Activated CD8-positive, alpha-beta memory T cell treated with anti-CD3 and anti-CD28 coated beads for 24 hours (primary cell): Measurements from ENCODE around the gene FTO.

Source experiments
- DNase-seq: peaks from one replicate; pipeline ENCODE4 v3.0.0-alpha.2; 2020

Gene FTO

DNA sequence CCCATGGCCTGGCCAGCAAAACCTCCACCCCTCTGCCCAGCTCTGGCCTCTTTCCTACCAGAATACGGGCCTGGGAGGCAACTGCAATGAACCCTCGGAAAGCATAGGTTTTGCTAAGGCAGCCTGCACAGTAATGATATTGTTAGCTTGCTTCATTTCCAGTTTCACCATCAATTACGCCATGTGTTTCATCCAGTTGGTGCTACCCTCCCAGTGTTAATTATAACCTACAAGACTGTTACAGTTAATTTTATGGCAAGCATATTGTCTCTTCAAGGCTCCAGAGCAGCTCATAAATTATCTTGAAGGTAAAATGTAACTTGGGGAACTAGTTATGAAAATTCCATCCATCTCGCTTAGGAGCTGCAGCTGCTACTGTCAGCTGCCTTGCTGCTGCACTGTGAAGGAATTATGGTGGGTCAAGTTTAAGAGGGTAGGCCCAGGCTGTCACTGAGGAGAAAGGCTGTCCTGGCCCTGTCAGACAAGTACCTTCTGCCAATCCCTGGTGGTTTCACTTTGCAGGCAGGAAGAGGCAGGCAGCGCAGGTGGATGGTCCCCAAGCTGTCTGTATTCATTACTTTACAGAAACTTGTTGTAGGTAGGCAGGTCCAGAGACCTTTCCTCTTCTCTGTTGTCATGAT, 242.9 kb downstream of the FTO start:
- DNase-seq, result no peak

DNA sequence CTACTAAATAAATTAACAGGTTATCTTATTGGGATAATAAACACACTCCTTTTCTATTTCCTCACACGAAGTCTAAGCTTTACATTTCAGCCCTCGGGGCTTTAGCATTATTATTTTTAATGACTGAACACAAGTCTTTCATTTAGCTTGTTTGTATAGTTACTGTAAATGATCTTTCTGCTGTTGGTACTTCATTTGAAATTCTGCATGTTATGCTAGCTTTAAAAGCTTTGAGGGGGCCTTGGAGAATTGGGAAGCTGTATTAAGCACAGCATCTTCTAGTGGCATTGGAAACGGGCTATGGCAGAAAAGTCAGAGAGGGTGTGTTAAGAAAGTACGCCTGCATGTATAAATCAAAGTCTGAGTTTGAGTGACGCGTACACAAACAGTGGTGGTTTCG, 243.7 kb downstream of the FTO start:
- no peak for DNase-seq

DNA sequence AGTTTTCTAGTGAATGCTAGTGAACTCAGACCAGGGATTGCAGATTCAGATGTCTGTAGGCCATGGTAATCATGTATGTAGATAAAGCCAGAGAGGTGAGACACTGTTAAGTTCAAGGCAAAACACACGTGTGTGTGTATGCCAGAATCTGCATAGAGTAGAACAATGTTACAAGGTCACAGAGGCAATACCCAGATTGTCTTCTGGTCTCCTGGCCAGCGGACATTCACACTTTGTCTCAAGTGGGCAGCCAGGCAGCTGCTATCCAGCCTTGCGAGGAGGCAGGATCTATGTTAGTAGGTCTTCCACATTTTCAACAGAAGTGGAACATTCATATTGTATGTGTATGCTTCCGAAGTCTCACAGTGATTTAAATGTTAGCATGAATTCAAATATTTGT, 244.4 kb downstream of the FTO start:
- DNase-seq, result no peak

DNA sequence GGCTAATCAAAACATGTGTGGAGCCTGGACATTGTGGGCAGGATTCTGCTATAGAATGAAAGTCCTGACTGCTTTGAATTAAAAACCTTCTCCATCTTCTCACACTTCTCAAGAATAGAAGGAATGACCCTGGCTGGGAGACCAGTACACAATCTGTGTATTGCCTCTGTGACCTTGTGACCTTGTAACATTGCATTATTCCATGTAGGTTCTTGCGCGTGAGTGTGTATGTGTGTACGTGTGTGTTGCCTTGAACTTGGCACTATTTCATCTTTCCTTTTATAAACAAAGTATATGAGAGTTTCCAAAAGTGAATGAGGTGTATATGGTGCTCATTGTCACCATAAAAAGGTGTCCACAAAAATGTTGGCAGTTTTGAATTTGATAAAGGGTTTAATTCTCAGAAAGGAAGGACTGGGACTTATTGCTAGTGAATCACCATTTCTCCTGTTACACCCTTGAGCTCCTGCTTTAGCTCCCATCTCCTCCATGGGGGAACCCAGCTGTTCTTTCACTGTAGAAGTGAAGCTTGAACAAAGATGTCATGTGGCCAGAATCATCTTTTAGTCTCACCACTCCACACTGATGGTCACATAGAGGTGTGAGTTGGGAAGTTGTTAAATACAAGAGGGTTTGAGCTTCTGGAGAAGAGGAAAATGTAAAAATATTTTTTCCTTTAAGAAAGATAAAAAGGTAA, 244.9 kb downstream of the FTO start:
- no peak for DNase-seq

DNA sequence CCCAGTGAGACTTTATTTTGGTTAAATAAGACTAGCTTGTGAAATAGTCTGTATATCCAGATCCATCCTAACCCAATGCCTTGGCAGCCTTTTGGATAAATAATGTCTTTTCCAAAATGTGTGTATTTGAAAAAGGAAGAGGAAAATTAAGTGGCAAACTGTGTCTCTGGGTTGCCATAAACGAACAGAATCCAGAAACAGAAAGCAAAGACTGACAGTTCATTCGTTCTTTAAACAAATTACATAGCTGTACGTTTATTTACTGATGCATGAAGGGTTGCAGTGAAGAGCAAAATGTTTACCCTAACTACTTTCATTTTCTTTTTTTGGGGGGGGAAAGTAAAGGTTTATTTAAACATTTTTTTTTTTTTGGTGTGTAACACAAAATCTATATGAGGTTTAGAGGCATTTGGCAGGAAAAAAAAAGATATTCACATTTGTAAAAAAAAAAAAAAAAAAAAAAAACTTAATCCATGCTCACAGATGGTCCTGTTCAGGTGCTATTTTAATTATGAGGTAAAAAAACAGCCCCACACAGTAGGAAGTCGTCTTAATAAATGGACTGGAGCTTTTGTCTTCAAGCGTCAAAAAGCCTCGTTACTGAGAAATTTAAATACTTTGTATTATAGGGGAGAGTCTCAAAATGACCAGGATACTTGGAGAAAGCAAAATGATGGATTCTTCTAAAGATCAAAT, 245.9 kb downstream of the FTO start:
- DNase-seq, result no peak

DNA sequence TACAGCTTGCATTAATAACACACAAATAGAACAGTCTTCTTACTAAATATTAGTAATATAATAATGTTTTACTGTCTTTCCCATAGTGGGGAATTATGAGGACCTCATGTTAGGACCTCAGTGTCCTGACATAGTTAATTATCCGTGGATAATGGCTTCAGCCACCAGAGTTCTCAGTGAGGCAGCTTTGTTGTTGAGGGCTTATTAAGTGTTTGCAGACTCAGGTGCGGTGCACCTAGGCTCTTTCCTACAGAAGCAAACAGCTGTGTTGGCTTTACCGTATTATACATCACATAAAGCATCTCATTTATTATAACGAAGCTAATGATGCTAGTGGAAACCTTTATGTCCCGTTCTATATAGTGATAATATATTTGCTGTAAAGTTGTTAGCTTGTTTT, 246.7 kb downstream of the FTO start:
- no peak for DNase-seq

DNA sequence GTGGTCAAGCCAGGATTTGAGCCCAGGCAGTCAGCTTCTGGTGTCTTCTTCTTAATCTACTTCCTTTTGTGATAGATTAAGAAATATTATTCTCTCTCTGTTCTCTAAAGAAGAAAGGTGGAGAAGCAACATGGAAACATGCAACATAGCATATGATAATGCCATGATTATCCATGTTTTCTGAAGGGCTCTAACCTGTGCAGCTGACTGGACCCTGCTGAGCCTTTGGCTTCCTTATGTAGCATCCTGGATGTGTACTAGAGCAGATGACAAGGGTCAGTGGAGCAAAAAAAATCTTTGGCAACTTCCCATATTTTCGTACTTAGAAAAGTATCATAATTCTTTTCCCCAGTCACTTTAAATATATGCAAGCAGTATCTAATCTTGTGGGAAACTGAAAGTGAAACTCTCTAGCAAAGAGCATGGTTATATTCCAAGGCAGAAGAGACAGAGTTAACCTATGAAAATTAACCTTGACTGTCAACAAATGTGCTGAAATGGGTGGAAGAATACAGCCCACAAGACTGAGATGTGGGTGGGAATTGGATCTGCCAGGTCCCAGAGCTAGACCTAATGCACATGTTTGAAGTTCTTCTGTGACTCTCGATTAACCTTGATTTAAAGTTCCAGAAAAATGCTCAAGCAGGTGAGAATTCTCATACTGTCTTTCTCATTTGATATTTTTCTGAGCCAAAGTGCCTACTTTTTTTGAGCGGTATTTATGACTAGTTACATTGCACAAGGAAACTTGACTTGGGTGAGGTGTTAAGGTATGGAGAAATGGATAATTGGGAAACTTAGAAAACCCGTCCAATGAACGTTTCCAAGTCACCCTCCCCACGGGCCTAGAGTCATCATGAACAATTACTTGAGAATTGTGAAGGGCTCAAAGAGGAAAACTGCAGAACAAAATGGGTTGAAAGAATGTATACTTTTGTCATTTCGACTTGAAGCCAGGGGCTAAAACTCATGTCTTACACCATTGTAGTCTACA, 248.6 kb downstream of the FTO start:
- DNase-seq, result no peak

DNA sequence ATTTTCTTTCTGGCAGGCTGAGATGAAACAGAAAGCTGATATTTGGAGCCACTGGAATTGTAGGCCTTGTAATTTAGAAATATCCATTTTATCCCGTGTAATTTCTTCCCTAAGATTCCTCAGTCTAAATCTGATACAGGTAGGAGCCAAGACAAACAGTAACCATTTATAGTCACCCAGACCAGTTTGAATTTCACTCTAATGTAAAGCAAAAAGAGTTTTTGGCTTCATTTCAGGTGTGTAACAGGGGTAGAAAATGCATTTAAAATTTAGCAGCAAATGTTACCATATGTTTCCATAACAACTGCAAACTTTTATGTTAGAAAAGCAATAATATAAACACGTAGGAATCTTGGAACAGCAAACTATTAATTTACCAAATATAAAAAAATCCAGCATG, 249.4 kb downstream of the FTO start:
- DNase-seq, result no peak

DNA sequence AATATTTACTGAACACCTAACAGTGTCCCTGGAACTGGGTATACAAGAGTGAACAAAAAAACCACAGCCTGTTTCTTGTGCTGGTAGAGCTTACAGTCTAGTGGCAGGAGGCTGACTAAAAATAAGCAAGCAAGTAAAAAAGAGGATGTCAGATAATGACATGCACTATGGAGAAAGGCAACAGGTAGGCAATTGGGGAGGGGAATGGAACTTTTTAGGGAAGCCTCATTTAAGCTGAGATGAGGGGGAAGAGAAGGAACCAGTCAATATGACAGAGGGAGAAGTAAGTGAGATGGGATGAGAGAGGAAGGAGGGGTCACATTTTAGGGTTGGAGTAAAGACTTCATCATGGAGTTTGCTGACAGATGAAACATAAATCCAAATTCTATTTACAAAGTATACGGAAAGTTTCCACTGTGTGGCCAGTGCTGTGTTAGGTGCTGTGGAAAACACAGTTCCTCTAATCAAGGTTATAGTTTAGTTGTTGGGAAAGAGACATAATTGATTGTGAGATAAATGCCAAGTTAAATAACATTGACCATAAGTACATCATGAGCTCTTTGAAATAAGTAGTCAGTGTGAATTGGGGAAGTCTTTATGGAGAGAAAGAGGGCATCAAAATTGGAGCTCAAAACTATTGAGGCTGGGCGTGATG, 251.4 kb downstream of the FTO start:
- DNase-seq, result no peak

DNA sequence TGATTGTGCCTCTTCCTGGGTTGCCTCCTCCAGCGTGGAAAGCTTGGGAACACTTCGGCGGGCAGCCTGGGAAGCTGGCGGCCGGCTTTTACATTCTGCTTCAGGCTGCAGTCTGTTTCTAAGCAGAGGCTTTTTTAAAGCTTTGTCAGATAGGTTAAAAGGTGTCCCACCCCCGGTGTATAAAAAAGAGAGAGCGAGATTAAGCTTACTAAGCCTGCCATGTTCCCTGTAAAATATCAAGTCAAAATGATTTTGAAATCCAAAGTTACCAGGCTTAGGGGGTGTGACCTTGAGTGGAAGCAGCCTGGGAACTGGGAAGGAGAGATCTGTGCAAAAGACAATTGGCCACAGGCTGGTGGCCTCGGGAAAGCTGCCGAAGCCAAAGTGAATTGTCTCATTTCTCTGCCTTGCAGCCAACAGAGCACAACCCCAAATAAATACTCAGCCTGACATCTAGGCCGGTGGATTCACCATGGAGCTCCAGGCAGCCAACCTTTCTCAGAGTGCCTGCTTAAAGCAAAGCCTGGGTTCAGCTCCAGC, 254.5 kb downstream of the FTO start:
- DNase-seq, result no peak

DNA sequence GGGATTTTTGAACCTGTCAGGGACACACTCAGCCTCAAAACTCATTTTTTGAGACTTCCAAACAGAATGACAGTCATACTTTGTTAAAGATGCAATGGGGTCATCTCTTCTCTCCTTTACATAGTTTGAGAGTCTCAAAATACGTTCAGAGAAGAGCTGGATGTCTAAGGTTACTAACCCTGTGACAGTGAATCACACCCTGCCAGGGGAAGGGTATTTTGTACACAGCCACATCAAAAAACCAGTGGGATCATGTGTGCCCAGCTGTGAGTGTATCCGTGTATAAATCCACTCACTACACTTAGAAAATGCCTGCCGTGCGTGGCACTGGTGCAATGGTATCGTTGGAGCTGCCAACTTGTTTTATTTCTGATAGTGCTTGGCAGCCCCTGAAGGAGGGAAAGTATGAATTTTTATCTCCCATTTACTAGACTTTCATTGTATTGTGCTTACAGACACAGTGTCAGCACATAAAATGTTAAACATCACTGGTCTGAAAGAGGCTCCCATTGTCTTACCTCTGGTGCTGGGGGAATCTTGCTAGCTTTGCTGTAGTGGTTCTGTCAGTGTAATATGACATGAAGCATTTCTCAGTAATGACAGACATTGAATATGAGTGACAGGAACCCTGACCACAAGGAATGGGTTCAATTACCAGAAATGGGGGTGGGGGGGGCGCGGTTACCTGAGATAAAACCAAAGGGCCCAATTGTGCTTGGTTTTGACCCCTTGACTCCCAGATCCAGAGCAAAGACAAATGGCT, 256.3 kb downstream of the FTO start:
- no peak for DNase-seq

DNA sequence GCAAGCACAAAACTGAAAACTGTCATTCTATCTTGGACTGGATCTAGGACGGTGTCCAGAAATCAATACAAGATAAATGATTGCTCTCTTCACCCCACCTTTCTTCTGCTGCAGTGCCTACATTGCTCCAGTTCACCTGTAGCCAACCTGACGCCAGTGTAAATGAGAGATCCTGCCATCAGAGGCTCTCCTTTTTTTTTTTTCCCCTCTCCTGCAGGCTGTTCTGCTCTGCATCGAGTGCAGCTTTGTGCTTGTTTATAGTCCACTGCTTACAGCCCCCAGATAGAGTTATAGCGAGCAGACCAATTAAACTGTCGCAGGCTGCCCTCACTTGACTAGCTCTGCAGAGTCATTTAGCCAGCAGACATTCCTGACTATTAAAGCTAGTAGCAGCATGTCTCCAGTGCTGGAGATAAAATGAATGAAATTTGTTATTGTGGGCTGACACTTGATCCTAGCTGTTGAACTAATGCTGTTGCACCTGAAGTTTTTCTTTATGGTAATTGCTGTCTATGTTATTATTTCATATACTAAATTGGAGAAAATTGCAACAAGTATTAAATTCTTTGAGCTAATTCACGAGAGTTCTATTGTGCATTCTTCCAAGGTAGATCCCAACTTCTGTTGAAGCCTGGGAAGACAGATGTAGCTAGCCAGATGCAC, 257.1 kb downstream of the FTO start:
- DNase-seq, result no peak

DNA sequence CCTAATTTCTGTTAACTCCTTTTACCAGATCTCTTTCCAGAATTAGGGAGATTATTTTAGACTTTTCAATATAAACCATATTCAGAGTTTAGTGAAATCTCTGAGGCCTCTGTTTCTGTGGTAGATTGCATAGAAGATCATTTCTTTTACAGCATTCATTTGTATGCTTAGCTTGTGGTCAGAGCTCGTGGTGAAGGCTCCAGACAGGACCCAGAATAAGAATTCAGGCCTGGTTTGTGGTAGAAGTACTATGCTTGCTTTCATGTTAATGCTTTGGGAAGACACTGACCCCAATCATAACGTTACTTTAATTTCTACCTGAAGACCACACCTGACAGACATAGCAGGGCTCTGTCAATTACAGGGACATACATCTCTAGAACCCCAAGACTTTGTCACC, 258.1 kb downstream of the FTO start:
- no peak for DNase-seq

DNA sequence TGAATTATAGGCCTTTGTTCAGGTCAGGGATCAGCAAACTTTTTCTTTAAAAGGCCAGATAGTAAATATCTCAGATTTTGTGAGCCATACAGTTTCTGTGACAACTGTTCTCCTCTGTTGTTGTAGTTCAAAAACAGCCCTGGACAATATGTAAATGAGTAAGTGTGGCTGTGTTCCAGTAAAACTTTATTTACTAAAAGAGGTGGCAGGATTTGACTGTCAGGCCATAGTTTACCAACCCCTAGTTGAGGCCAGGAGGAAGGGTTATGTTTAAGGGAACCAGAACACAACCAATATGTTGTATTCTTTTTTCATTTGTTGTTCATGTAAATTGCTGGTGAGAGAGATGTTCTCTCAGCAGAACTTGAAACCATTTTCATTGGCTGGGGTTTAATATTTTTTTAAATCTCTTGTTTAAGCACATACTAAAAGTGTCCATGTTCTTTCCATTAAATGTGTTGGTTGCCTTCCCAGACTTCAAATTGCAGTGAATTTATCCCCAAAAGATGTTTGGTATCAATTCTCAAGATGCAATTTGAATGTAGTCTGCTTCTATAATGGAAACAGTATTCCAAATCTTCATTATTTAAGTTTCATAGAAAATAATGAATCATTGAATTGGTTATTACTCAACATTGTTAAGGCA, 260.3 kb downstream of the FTO start:
- DNase-seq, result no peak

DNA sequence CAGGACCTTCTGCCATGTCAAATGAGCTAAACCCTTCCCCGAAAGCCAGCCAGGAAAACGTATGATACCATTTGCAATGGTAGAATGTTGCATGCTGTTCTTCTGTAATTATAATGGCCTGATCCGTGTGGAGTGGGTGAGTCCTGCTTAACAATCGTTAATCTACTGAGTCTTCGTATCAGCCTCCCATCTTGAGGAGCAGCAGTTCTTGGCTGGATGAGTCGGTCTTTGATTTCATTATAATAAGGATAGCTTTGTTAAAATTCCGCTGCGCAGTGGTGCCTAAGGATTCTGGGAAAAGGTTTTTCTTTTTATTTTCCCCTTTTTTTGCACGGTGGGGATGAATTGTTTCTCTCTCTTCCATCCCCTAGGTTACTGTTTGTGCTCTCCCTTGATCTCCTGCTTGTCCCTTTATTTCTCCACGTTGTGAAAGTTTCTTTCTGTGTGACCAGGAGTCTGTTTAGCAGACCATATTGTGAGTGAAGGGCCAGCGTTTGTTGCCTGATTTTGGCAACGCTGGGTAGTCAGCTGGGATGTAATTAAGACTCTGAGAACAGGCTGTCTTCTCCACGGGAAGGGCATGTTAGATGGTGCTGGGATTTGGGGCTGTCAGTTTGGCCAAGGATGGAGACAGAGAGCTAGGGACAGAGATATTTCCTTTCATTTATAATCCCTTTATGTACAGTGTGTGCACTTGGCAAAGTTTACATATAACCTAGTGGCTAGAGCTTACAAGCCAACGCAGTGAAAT, 263.0 kb downstream of the FTO start:
- no peak for DNase-seq

DNA sequence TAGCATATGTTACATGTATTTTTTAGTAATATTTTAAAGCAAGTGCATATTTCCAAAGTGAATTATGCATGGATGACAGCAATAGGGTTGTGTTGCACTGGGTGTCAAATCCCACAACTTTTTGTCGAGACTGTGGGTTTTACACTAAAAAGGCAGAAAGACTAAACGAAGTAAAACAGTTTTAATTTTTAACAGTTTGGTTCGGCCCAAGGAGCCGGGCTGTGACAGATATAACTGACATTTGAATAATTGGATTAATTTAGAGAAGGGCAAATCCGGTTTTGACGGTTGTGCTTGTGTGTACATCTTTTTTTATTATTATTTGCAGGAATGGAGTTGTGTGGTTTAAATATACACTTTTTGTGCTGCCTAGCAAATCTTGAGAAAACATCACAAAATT, 263.6 kb downstream of the FTO start:
- DNase-seq, result no peak

DNA sequence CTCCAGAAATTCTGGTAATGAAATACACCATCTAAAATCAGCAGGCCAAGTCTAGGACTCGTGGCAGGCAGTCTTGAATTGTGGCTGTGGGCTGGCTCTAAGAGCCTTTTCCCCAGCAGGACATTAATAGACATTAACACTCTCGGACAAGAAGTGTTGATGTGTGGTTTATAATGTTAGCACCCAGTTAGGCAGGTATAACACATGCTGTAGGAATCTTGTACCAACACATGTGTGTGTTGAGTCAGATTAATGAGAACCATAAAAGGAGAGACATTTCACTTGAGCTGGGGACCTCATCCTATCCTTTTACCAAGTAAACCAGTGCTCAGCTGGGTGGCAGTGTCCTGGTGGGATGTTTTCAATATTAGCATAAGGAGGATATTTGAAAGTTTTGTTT, 264.5 kb downstream of the FTO start:
- no peak for DNase-seq

DNA sequence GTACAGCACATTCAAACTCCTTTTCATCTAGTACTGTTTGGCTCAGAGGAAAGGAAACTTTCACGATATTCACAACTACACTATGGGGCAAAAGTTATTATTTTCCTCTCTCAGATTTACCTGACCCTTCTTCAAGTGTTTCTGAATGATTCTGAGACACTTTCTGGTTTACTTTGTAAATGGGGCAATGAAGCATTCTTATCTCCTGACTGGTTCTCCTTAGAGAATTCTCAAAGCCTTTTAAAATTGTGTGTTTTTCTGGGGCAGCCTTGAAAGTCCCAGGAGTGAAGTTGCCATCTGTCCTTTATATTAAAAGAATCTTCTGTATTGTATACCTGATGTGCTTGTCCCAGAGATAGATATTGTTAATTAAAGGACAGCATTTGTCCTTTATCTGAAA, 264.9 kb downstream of the FTO start:
- DNase-seq, result no peak

DNA sequence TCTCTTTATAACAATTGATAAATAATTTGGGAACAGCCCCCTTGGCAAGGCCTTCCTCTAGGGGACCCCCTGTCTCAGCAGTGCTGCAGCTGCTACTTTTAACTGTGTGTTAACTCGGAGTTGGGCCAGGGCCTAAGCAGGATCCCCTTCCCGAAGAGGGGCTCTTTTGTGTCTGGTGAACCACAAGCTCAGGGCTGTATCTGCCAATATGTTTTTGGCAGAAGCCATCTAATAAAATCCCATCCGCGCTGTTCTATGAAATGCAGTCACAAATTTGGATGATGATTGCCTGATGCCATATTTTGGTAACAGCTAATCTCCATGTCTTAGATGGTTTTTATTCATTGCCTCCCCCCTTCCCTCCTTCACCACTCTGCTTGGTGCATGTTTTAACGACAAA, 267.7 kb downstream of the FTO start:
- no peak for DNase-seq

DNA sequence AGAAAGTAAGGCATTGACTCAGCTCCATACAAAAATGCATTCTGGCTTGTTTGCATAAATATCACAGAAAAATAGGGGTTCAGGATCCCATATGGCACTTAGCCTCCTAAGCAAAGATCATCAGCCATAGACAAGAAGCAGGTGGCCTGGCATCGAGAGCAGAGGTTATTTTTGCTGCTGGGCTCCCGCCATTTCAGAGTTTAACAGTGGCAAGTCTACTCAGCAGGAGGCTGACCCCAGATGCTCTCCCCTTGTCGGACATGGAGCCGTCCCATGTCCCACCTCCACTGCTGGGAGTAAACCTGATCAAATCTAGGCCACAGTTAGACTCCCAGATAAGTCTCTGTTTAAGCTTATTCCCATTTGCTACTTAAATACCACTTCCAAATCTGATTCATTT, 269.1 kb downstream of the FTO start:
- no peak for DNase-seq
